Thyroid gland (tissue), 4 donors: ENCODE data around the gene GRIN3B.

Experiments used
- CTCF ChIP-seq, 6 experiments: fragments of 200-600 bp in 3 of 6; fragments of 450-650 bp in 3 of 6; sonication (generic) in 3 of 6; IDR thresholded peaks; one replicate each; pipeline ENCODE4 v1.5.1; 2016 to 2019; ENCODE audit warnings: antibody characterized with exemption in 6 of 6, mild to moderate bottlenecking in 2 of 6, inconsistent platforms in 1 of 6, moderate library complexity in 1 of 6
- POLR2A ChIP-seq, 2 donors: fragments of 450-650 bp; IDR thresholded peaks; one replicate each; pipeline ENCODE4 v1.6.1; 2017; ENCODE audit warnings: antibody characterized with exemption in 2 of 2, mild to moderate bottlenecking in 2 of 2, moderate library complexity in 1 of 2

- TF ChIP-seq CTCF (IDR thresholded peaks at IDR 0.05), result no peak
- TF ChIP-seq POLR2A (IDR thresholded peaks at IDR 0.05), result no peak
Observed at GRCh38 chr19:992670-993055, 7.6 kb upstream of the GRIN3B start.
